ENCODE data around the gene SLC11A1. TPM values are rescaled to one million over a fixed set of nuclear protein-coding genes. Genes with fewer than 3 reads are reported as not detected.
A peak's percentile ranks its signal among the peaks of the same experiment; 100 is the strongest.

The SLC11A1 gene
- total RNA-seq, 1 donor from 2014 or later = 36.6 TPM

GRCh38 chr2:218387369-218388194 lies 5.5 kb downstream of the SLC11A1 start:
- no peaks in the 10 kb centered on the region for H3K36me3 ChIP-seq
- peaks cover 21% of the 10 kb centered on the region for H3K4me1 ChIP-seq
- H3K9me3 ChIP-seq = no peaks in the 10 kb centered on the region
- no peak for DNase-seq (ENCODE audit: extremely low spot score in 2 of 2)
- no peak for TF ChIP-seq POLR2A (IDR thresholded peaks at IDR 0.05)
- TF ChIP-seq POLR2AphosphoS5 (IDR thresholded peaks at IDR 0.05; ENCODE audit: insufficient read depth in 1 of 2, low read depth in 1 of 2) = peak in 1 of 2 donors; percentile 56
- TF ChIP-seq, protein P1, sequence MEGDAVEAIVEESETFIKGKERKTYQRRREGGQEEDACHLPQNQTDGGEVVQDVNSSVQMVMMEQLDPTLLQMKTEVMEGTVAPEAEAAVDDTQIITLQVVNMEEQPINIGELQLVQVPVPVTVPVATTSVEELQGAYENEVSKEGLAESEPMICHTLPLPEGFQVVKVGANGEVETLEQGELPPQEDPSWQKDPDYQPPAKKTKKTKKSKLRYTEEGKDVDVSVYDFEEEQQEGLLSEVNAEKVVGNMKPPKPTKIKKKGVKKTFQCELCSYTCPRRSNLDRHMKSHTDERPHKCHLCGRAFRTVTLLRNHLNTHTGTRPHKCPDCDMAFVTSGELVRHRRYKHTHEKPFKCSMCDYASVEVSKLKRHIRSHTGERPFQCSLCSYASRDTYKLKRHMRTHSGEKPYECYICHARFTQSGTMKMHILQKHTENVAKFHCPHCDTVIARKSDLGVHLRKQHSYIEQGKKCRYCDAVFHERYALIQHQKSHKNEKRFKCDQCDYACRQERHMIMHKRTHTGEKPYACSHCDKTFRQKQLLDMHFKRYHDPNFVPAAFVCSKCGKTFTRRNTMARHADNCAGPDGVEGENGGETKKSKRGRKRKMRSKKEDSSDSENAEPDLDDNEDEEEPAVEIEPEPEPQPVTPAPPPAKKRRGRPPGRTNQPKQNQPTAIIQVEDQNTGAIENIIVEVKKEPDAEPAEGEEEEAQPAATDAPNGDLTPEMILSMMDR (IDR thresholded peaks at IDR 0.05) = no peak
- intact Hi-C loops (cut with DNase I) = no loop called here
- peak overlapping the region; percentile 47 for H3K27ac ChIP-seq
- peak overlapping the region; percentile 12 to 29 for H3K4me3 ChIP-seq
- no peaks in the 10 kb centered on the region for H3K27me3 ChIP-seq

DNA sequence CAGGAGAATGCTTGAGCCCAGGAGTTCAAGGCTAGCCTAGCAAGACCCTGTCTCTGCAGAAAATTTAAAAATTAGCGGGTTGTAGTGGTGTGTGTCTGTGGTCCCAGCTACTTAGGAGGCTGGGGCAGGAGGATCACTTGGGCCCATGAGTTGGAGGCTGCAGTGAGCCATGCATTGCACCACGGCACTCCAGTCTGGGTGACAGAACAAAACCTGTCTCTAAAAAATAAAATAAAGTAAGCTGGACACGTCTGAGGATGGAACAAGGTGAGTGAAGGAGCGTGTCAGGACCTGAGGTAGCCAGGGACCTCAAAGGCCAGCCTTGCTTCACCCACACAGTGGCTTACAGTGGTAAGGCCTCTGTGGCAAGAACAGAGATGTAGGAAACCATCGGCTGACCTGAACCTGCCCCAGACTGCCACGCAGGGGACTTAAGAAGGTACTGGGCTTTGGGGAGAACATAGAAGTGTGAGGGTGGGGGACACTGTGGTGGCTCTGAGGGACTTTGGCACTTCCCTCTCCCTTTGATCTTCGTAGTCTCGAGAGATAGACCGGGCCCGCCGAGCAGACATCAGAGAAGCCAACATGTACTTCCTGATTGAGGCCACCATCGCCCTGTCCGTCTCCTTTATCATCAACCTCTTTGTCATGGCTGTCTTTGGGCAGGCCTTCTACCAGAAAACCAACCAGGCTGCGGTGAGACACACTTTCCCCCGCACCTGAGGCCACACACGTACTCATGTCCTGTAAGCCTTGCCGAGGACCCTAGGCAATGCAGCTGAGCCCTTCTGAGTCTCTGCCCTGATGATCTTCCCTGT lies 7.5 kb downstream of the SLC11A1 start:
- Histone ChIP-seq H3K27ac (no peak overlapping the region), H3K4me1 (peaks cover 14% of the 10 kb centered on the region), H3K9me3 (no peaks in the 10 kb centered on the region), H3K36me3 (no peaks in the 10 kb centered on the region), H3K4me3 (no peak overlapping the region), H3K27me3 (no peaks in the 10 kb centered on the region)
- no peak for DNase-seq (ENCODE audit: extremely low spot score in 2 of 2)
- no peak for TF ChIP-seq POLR2AphosphoS5 (IDR thresholded peaks at IDR 0.05; ENCODE audit: insufficient read depth in 1 of 2, low read depth in 1 of 2)
- intact Hi-C loops (cut with DNase I) = no loop called here

DNA sequence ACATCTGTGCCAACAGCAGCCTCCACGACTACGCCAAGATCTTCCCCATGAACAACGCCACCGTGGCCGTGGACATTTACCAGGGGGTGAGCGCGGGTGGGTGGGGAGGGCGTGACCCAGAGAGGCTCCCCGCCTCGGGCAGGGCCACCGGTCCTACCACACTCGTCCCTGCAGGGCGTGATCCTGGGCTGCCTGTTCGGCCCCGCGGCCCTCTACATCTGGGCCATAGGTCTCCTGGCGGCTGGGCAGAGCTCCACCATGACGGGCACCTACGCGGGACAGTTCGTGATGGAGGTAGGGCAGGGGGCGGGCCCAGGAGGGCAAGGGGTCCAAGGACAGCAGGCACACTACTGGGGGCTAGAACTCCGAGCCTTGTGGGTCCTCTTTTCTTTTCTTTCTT lies 9.1 kb downstream of the SLC11A1 start:
- Histone ChIP-seq H3K9me3 (no peaks in the 10 kb centered on the region), H3K27me3 (no peaks in the 10 kb centered on the region), H3K4me3 (no peak overlapping the region), H3K27ac (no peak overlapping the region), H3K36me3 (no peaks in the 10 kb centered on the region), H3K4me1 (peaks cover 14% of the 10 kb centered on the region)
- TF ChIP-seq POLR2A (IDR thresholded peaks at IDR 0.05) (no peak), POLR2AphosphoS5 (IDR thresholded peaks at IDR 0.05; ENCODE audit: insufficient read depth in 1 of 2, low read depth in 1 of 2) (no peak)
- TF ChIP-seq, protein P1 (IDR thresholded peaks at IDR 0.05) = no peak
- DNase-seq (ENCODE audit: extremely low spot score in 2 of 2) = no peak
- intact Hi-C loops (cut with DNase I) = no loop called here

DNA sequence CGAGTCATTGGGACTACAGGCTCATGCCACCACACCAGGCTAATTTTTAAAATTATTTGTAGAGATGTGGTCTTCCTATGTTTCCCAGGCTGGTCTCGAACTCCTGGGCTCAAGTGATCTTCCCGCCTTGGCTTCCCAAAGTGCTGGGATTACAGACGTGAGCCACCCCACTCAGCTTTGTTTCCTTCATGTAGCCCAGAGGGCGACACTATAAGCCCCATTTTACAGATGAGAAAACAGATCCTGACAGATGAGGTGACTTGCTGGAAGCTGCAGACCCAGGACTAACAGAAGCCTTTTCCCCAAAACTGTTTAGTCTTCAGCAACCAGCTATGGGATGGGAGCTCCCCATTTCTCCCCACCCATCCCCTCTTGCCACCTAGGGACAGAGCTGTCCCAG lies 10.4 kb downstream of the SLC11A1 start:
- Histone ChIP-seq H3K9me3 (no peaks in the 10 kb centered on the region), H3K27ac (no peak overlapping the region), H3K36me3 (no peaks in the 10 kb centered on the region), H3K4me3 (no peak overlapping the region), H3K27me3 (no peaks in the 10 kb centered on the region), H3K4me1 (peaks cover 18% of the 10 kb centered on the region)
- intact Hi-C loops (cut with DNase I) = no loop called here
- TF ChIP-seq POLR2A (IDR thresholded peaks at IDR 0.05) (no peak), POLR2AphosphoS5 (IDR thresholded peaks at IDR 0.05; ENCODE audit: insufficient read depth in 1 of 2, low read depth in 1 of 2) (no peak)
- TF ChIP-seq, protein P1 (IDR thresholded peaks at IDR 0.05) = no peak
- no peak for DNase-seq (ENCODE audit: extremely low spot score in 2 of 2)

DNA sequence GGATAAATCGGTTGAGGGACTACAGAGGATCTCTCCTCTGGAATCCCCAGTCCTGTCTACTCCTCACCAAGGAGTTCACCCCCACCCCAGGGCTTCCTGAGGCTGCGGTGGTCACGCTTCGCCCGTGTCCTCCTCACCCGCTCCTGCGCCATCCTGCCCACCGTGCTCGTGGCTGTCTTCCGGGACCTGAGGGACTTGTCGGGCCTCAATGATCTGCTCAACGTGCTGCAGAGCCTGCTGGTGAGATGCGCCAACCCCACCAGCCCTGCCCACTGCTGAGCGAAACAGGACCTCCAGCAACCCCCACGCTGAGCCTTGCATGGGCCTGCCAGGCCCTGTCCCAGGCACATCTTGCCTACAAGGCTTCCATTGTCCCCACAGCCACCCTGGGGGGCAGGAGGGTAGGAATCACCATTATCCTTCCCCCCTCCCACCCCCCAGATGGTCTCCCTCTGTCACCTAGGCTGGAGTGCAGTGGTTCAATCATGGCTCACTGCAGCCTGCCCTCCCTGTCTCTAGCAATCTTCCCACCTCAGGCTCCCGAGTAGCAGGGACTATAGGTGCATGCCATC lies 10.9 kb downstream of the SLC11A1 start:
- Histone ChIP-seq H3K36me3 (no peaks in the 10 kb centered on the region), H3K27me3 (no peaks in the 10 kb centered on the region), H3K4me1 (peaks cover 18% of the 10 kb centered on the region), H3K4me3 (no peak overlapping the region), H3K9me3 (no peaks in the 10 kb centered on the region), H3K27ac (no peak overlapping the region)
- no peak for TF ChIP-seq POLR2A (IDR thresholded peaks at IDR 0.05)
- no peak for DNase-seq (ENCODE audit: extremely low spot score in 2 of 2)
- intact Hi-C loops (cut with DNase I) = no loop called here

Data from vagina (tissue), 2 donors.